Islet precursor cell (in vitro differentiated cells): ENCODE data around the gene LMX1B.
"Not testable (repeated sequence)": the region's sequence is repeated elsewhere in the genome, so short reads cannot be mapped to it uniquely, and the experiment has no call there.

Experiments used
- DNase-seq: peaks from one replicate; pipeline ENCODE4 v3.0.0-alpha.2; 2018

Gene LMX1B

DNA sequence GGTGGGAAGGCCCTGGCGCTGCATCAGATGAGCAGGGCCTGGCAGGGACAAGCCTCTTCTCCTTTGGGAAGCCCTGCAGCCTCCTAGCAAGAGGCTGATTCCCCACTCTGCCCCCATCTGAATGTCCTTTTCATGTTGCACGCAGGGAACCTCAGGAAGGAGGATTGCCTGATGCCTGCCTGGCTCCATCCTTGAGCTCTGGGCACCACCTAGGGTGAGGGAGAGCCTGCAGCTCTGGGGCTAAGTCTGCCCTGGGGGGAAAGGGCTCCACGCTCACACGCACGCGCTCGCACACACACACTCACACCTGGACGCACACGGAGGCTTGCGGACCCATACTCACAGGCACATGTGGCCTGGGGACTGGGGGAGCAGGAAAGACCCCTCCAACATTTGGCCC lies 86.6 kb downstream of the LMX1B start:
- no peak for DNase-seq

DNA sequence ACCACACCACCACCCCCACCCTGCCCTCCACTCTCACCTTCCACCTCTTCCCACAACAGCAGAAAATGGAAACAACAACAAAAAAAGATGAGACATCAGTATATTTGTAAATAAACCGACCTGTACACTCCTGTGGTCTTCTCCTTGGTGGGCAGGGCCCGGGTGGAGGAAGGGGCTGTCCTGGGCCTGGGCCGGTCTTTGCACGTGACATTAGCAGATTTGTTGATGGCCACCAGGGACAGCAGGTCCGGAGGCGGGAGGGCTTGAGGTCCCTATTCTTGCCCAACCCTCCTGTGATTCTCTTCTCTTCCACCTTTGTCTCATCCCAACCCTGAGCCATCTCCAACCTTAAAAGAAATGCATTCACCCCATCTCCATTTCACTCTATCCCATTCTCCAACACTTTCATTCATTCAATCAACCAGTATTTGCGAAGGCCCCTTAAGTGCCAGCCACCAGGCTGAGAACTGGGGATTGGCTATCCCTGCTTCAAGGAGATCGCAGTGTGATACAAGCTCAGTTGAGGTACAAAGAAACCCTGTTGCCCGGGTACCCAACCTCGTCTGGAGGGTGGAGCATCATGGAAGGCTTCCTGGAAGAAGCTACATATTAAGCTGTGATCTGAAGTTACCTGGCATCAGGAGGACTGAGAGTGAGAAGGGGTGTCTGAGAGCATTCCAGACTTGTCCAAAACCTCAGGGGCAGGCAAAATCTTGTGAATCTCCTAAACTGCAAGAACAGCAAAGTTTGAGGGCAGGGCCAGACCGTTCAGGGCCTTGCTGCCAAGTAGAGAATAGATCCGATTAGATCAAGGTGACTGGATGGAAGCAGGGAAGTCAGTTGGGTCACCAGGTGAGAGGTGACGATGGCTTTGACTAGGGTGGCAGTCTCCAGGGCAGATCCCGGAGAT lies 87.4 kb downstream of the LMX1B start:
- peak; percentile 51 for DNase-seq

DNA sequence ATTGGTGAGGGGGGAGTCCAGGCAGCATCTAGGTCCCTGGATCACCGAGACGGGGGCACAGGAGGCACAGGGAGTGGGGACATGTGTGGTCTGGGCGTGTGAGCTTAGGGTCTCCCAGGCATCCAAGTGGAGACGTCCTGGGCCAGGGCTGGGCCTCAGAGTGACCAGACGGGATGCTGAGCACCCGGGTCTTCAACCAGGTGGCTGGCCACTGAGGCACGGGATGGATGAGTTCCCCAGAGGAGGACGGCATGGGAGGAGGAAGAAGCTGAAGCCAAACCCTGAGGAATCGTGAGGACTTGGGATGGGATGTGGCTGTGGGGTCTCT lies 88.0 kb downstream of the LMX1B start:
- no peak for DNase-seq

- DNase-seq, result peak; percentile 67
Observed at GRCh38 chr9:126702151-126703001, 88.6 kb downstream of the LMX1B start.

- peak; percentile 64 for DNase-seq
Observed at GRCh38 chr9:126703002-126703865, 89.5 kb downstream of the LMX1B start.

GRCh38 chr9:126703866-126704156 lies 90.1 kb downstream of the LMX1B start:
- DNase-seq, result no peak

DNA sequence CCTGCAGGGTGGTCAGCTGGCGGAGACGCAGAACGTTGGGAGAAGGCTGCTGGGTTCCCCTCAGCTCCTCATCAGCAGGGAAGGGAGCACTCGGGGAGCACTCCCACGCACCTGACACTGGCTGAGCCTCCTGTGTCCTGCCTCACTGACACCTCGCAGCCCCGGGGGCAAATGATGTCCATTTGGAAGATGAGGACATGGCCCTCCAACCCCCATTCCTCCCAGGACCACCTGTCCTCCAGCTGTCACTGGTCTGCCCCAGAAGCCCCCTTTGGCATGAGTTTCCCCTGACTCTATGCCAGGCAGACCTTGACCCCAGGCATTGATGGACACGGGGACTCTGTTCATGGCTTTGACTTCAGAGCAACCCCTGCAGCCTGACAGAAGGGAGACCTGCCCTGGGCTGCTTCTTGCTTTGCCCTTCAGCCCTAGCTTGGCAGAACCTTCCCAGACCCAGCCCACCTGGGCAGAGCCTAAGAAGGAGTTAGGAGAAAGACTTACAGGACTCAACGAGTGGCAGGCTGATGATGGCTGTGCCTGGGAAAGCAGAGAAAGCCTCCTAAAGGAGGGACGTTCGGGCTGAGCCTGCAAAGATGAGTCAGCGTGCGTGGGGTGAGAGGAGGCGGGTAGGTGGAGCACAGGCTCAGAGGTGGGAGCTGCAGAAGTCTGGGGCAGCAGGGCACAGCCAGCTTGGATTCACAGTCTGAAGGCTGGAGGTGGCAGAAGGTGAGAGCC lies 90.6 kb downstream of the LMX1B start:
- peak; percentile 93 for DNase-seq

DNA sequence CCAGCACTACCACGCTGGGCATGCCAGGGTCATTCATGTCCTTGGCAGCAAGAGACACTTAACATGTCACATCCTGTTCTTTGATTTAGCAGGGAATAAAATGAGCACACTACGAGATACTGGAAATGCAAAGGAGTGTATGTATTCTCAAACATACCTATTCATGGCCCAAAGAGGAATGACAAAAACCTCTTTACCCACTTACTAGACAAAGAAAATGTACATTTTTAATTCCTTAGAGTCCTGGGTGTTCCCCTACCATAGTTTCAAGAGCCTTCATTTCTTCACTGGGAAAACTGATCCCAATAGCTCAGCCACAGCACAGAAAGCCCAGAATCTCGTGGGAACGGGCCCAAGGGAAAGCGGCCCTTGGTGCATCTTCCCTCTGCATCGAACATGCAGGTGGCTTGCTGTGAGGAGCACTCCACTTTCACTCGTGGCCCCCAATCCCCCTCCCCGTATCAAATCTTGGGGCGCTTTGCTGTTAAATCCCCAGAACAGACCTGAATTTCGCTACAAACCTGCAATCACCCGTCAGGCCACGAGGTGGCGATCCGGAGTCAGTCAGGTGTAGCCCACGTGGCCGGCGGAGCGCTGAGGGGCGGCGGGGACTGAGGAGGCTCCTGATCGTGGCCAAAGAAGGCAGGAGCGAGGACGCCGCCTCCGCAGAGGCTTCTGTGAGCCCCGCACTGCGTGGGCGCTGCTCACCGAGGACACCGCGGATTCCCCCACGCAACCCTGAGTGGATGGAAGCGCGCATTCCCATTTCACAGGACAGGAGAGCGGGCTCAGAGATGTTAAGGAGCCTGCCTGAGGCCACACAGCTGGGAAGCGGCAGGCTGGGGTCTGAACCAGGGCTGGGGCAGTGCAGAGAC lies 91.4 kb downstream of the LMX1B start:
- DNase-seq, result peak; percentile 88

DNA sequence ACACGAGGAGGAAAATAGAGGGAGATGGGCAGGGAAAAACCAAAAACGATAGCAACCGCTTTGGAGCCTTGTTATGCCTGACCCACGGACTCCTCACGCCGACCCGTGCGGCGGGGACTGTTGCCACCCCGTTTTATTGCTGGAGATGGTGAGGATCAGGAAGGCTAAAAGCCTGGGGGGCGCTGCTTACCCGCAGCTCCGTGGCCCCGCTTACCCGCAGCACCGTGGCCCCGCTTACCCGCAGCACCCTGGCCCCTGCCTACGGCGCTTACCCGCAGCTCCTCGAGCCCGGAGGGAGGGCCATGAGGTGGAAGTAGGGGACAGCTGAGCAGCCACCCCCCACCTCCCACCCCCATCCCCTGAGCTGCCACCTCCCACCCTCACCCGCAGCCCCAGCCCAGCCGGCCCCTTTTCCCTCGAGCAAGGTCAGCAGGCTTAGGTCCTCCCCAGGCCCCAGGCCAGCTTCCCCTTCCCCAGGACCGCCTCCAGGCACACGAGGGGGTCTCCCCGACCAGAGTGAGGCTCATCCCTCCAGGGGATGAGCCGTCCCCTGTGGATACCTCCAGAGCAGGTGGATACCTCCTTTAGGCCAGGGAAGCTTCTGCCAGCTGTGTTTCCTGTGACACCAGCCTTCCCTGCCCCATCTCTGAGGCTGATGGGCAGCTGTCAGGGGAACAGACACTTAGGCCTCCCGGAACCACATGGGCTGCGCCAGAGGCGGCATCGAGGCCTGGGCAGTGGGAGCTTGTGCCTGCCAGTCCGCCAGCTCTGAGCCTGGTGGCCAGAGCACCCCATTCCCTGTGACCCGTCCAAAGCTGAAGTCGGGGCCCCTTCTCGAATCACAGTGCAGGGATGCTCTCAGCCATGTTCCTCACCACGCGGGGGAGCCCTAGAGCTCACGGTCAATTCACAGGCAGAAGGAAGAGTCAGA lies 92.3 kb downstream of the LMX1B start:
- DNase-seq, result peak; percentile 80

DNA sequence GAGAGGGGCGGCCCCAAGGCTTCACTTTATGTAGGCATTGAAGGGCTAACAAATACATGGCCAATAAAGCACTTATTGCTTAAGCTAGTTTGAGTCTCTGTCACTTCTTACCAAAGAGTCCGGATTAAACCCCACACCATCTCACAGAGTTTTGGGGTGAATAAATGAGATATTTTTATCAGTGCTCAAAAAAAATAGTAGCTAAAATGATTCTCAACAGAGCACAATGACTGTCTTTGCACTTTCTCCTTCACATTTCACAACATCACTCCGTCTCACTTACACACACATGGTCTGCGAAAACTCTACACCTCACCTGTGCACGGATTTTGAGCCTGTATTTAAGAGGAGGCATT lies 92.9 kb downstream of the LMX1B start:
- DNase-seq, result no peak

GRCh38 chr9:126707083-126707482 lies 93.4 kb downstream of the LMX1B start:
- no peak for DNase-seq

- not testable (repeated sequence) for DNase-seq
Observed at GRCh38 chr9:126707712-126708111, 94.0 kb downstream of the LMX1B start.

GRCh38 chr9:126708178-126708577 lies 94.5 kb downstream of the LMX1B start:
- DNase-seq, result no peak

DNA sequence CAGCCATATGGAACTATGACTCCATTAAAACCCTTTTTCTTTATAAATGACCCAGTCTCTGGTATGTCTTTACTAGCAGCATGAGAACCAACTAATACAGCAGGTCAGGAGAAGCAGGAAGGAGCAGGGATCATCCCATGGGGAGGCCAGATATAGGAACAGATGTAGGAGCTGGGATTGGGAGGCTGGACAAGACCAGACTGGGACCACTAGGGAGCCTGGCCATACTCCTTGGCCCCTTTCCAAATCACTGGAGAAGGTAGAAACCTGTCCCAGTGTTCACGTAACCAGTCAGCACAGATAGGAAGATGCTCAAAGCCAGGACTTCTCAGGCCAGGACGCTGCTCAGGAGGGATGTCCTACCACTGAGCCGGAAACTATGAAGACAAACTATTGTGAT lies 95.5 kb downstream of the LMX1B start:
- no peak for DNase-seq

GRCh38 chr9:126715382-126715781 lies 101.7 kb downstream of the LMX1B start:
- no peak for DNase-seq

- not testable (repeated sequence) for DNase-seq
Observed at GRCh38 chr9:126717441-126717840, 103.7 kb downstream of the LMX1B start.

- DNase-seq, result peak; percentile 98
Observed at GRCh38 chr9:126719618-126720031, 105.9 kb downstream of the LMX1B start.

DNA sequence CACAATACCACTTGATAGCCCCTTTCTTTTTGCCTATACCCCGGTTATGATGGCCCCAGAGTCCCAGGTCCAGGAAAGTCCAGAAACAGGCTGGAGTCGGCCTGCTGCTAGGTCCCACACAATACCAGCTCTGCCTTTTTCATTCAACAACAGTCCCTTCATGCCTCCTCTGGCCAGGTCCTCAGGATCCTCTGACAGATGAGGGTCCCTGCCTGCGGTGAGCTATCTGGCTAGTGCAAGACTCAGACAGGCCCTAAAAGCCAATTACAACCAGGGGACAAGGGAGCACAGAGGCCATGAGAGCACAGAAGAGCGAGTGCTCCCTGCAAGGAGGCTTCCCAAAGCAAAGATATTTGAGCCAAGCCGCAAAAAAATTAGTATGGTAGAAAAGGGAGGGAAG lies 106.3 kb downstream of the LMX1B start:
- peak; percentile 67 for DNase-seq

DNA sequence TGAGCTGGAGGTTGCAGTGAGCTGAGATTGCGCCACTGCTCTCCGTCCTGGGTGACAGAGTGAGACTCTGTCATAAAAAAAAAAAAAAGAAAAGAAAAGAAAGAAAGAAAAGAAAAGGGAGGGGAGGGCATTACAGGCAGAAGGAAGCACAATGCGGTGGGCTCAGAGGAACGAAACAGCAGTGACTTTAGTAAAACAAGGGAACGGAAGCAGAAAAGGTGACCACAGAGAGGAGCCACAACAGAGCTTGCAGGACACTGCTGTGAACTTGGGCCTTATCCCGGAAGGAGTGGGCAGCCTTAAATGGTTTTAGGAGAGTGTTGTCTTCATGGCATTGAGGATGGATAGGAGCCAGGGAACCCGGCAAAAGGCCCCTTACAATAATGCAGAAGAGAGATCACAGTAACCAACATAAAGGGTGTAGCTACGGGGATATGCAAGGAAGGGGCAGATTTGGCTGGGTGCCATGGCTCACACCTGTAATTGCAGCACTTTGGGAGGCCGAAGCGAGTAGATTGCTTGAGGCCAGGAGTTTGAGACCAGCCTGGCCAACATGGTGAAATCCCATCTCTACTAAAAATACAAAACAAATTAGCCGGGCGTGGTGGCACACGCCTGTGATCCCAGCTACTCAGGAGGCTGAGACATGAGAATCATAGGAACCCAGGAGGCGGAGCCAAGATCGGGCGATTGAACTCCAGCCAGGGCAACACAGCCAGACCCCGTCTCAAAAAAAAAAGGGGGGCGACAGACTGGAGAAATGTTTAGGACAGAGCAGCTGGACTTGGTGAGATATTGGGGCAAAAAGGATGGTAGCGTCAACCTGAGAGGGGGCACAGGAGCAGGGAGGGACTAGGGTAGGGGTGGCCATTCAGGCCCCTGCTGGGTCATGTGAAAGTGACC lies 107.2 kb downstream of the LMX1B start:
- no peak for DNase-seq
